Prostate gland (tissue), 2 donors: Measurements from ENCODE around the gene ABCG1. TPM values are rescaled to one million over a fixed set of nuclear protein-coding genes. Genes with fewer than 3 reads are reported as not detected.
A peak's percentile ranks its signal among the peaks of the same experiment; 100 is the strongest.

Experiments
- DNase-seq: peaks from one replicate; pipeline ENCODE4 v3.0.0-alpha.2; 2019; ENCODE audit warnings: low spot score
- H3K27ac ChIP-seq, 2 donors: fragments of 200-600 bp; sonication (generic); 2 replicates each; pipeline ENCODE4 v1.5.1; 2017 to 2019
- H3K27me3 ChIP-seq: fragments of 200-600 bp; sonication (generic); replicated peaks from 2 replicates; pipeline ENCODE4 v1.5.1; 2019; ENCODE audit not compliant: insufficient read depth
- H3K36me3 ChIP-seq, 2 donors: fragments of 200-600 bp; sonication (generic); 1 replicate in 1 of 2; 2 replicates in 1 of 2; pipeline versions ENCODE4 v1.5.1 to v1.8.1; 2017 to 2019
- H3K4me1 ChIP-seq: fragments of 200-600 bp; sonication (generic); replicated peaks from 2 replicates; pipeline ENCODE4 v1.5.1; 2019
- H3K4me3 ChIP-seq, 2 donors: fragments of 200-600 bp; sonication (generic); 2 replicates each; pipeline ENCODE4 v1.5.1; 2017 to 2019
- H3K9me3 ChIP-seq: fragments of 200-600 bp; sonication (generic); 2 replicates; pipeline ENCODE4 v1.5.1; 2017
- POLR2A ChIP-seq: fragments of 450-650 bp; IDR thresholded peaks from one replicate; pipeline ENCODE4 v1.6.1; 2016; ENCODE audit warnings: antibody characterized with exemption, mild to moderate bottlenecking
- POLR2AphosphoS5 ChIP-seq: sonication (generic); formaldehyde crosslinking; IDR thresholded peaks from one replicate; pipeline ENCODE4 v1.6.1; 2017; ENCODE audit warnings: antibody characterized with exemption
- WGBS: methylation state at CpG from one replicate; pipeline ENCODE4 v1.1.5; 2018; 5-methylcytosine and 5-hydroxymethylcytosine counted together
- intact Hi-C: fragments of 100-400 bp; cut with DNase I; formaldehyde crosslinking; loops from one replicate; pipeline ENCODE4 v1.14.2; 2022
- total RNA-seq, 2 donors: library from RNA; depleted of rRNA; stranded (reverse); fragments of >200 nt; gene quantifications; one replicate each; pipeline ENCODE4 v1.1.0, GENCODE V29; 2016
- TF ChIP-seq, protein P1 (sequence below), 4 experiments: fragments of 200-600 bp in 2 of 4; fragments of 450-650 bp in 2 of 4; sonication (generic) in 2 of 4; IDR thresholded peaks; 1 replicate in 3 of 4; 2 replicates in 1 of 4; pipeline ENCODE4 v1.5.1; 2016 to 2019; ENCODE audit warnings: antibody characterized with exemption in 4 of 4, mild to moderate bottlenecking in 2 of 4, moderate library complexity in 2 of 4

The ABCG1 gene
- total RNA-seq, 2 donors from 2014 or later = 22.7 to 28.3 TPM

DNA sequence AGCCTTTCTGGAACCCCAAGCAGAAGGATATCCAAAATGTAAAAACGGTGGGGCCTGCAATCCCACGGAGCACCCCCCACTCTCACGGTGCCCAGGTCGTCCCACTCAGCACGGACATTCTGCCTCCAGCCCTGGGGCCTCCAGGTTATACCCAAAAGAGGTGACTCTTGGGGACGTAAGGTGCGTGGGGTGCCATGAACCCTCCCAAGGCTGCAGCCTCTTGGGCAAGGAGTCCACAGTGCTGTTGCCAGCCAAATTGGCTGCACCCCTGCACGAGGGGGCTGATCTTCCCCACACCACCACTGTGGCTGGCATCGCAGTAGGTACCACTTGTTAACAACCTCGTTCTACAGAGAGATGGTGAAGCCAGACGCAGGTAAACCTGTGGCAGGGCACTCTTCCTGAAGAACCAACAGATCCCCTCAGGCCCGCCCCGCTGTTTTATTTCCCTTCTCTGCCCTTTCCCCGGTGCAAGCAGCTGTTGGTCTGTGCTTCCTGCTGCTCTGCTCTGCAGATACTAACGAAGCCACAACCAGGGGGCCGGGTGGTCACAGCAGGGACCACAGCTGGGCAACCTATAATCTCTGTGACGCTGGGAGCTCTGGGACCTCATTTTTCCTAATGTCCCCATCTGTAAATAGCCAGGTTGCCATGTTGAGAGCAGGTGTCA, 87.6 kb downstream of the ABCG1 start:
- 78% methylated on average over 17 of the region's 17 CpGs for WGBS
- Histone ChIP-seq H3K27me3 (no peaks in the 10 kb centered on the region), H3K36me3 (no peaks in the 10 kb centered on the region), H3K4me1 (no peaks in the 10 kb centered on the region), H3K4me3 (no peak overlapping the region), H3K27ac (no peak overlapping the region), H3K9me3 (no peaks in the 10 kb centered on the region)
- no peak for TF ChIP-seq POLR2AphosphoS5
- TF ChIP-seq, protein P1, sequence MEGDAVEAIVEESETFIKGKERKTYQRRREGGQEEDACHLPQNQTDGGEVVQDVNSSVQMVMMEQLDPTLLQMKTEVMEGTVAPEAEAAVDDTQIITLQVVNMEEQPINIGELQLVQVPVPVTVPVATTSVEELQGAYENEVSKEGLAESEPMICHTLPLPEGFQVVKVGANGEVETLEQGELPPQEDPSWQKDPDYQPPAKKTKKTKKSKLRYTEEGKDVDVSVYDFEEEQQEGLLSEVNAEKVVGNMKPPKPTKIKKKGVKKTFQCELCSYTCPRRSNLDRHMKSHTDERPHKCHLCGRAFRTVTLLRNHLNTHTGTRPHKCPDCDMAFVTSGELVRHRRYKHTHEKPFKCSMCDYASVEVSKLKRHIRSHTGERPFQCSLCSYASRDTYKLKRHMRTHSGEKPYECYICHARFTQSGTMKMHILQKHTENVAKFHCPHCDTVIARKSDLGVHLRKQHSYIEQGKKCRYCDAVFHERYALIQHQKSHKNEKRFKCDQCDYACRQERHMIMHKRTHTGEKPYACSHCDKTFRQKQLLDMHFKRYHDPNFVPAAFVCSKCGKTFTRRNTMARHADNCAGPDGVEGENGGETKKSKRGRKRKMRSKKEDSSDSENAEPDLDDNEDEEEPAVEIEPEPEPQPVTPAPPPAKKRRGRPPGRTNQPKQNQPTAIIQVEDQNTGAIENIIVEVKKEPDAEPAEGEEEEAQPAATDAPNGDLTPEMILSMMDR (IDR thresholded peaks at IDR 0.05) = no peak
- no peak for TF ChIP-seq POLR2A
- no peak for DNase-seq
- intact Hi-C loops = no loop called here

DNA sequence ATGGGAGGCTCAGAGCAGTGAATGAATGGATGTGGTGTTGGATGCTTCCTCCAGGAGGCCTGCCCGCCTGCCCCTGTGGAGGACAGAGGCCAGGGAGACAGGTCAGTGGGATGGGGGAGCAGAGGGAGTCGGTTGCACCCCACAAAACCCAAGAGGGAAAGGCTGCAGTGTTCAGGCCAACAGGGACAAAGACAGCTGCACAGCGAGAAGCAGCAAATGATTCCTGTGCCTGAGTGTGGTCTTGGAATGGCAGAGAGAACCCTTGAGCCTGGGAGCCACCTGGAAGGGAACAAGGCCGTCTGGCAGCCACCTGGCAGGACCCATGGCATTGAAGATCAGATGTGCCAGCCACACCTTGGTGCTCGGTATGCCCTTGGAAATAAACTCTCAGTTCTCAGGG, 88.2 kb downstream of the ABCG1 start:
- Histone ChIP-seq H3K36me3 (no peaks in the 10 kb centered on the region), H3K27me3 (no peaks in the 10 kb centered on the region), H3K4me3 (no peak overlapping the region), H3K9me3 (no peaks in the 10 kb centered on the region), H3K27ac (no peak overlapping the region), H3K4me1 (no peaks in the 10 kb centered on the region)
- WGBS = 72% methylated on average over 5 of the region's 5 CpGs
- no peak for DNase-seq
- TF ChIP-seq, protein P1 (IDR thresholded peaks at IDR 0.05) = no peak
- TF ChIP-seq POLR2AphosphoS5 (no peak), POLR2A (no peak)
- intact Hi-C loops = no loop called here

DNA sequence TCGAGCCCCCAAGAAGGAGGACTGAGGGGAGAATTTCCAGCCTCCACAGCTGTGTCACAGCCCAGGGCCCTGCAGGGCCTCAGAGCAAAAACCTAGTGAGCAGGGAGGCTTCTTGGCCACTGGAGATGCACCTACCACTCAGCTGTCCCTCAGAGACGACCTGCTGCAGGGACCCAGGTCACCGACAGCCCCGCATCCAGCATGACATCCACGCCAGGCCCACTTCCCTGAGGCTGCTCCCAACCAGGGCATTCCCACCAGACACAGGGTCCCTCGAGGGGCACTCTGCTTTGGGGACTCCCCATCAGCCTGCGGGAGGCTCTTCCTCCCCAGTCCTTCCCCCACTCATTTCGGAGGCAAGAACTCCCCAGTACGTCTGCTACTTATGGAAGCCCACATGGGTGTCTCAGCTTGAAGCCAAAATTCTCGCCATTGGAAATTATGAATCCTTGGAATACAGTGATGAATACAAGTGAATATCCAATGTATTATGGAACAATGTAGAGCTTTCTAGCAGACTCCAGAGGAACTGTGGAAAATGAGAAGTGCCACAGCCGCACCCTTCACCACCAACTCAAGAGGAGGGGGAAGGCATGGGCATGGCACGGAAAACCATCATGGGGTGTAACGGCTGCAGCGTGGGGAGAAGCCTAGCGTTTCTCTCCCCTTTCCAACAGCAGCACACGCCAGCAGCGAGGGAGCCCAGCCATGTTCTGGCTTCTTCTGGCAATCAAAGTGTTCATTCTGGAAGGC, 89.4 kb downstream of the ABCG1 start:
- TF ChIP-seq POLR2AphosphoS5 (no peak), POLR2A (no peak)
- TF ChIP-seq, protein P1 (IDR thresholded peaks at IDR 0.05) = no peak
- H3K4me3 ChIP-seq = no peak overlapping the region
- no peaks in the 10 kb centered on the region for H3K9me3 ChIP-seq
- WGBS = 88% methylated on average over 17 of the region's 17 CpGs
- intact Hi-C loops = no loop called here
- H3K4me1 ChIP-seq = no peaks in the 10 kb centered on the region
- no peaks in the 10 kb centered on the region for H3K27me3 ChIP-seq
- H3K36me3 ChIP-seq = no peaks in the 10 kb centered on the region
- DNase-seq = no peak
- H3K27ac ChIP-seq = no peak overlapping the region

DNA sequence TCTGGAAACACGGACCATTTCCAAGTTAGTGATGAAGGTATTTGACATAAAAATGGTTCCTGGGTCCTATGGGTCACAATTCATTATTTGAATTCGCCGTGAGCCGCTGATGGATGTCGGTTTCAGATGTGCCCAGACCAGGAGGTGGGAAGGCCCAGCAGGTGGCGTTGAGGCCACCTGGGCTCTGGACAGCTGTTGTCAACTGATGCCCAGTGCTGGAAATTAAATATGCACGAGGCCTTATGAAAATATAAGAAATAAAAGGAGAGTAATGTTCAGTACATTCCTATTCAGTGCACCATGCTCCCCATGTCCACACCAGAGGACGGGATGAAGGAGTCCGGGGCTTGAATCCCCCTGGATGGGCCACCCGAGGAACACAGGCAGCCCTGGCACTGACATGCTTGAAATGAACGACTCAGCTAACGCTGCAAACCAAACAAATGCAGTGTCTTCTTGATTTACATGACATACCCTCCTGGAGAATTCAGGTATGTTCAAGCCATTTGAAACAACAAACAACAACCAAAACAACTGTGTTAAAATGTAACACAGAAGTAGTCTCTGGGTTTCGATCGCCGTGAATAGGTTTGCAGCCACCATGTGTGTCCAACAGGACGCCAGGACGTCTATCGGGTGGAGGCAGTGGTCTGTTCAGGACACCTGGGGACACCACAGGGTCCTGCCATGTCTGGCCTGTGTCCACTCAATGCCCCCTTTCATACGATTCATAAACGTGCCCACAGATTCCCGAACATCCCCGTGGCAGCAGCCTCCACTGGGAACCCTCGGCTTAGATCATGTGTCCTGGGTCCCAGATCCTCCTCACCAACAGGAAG, 90.2 kb downstream of the ABCG1 start:
- Histone ChIP-seq H3K27me3 (no peaks in the 10 kb centered on the region), H3K27ac (no peak overlapping the region), H3K4me1 (no peaks in the 10 kb centered on the region), H3K36me3 (no peaks in the 10 kb centered on the region), H3K9me3 (no peaks in the 10 kb centered on the region), H3K4me3 (no peak overlapping the region)
- WGBS = 58% methylated on average over 23 of the region's 23 CpGs
- DNase-seq = no peak
- intact Hi-C loops = no loop called here
- TF ChIP-seq, protein P1 (IDR thresholded peaks at IDR 0.05) = peak in 1 of 4 experiments; percentile 16
- TF ChIP-seq POLR2A = no peak
